IMR-90 (cell line): Measurements from ENCODE around the gene RPLP1. TPM values are rescaled to one million over a fixed set of nuclear protein-coding genes. Genes with fewer than 3 reads are reported as not detected.

Experiments
- ATAC-seq: fragments of 200-7000 bp; cut with Tn5 transposase; 2 replicates; pipeline ENCODE4 v1.9.1; 2020; ENCODE audit warnings: low read depth, mild to moderate bottlenecking, moderate library complexity
- BruUV-seq: library from RNA; stranded (reverse); fragments of 400-500 nt; replicated peaks from 2 replicates; lab custom pipeline; 2021; lab: Mats Ljungman, UMichigan
- CTCF ChIA-PET: fragments of 300-600 bp; formaldehyde crosslinking; extraction: SDS; loops from one replicate; lab custom pipeline; 2021; ENCODE audit warnings: antibody characterized with exemption; lab: Yijun Ruan, JAX
- POLR2A ChIA-PET: fragments of 300-600 bp; sonication (Branson Sonifier 250); formaldehyde crosslinking; loops from one replicate; lab custom pipeline; 2022; ENCODE audit warnings: antibody characterized with exemption; ENCODE audit not compliant: unreplicated experiment; lab: Charles Lee
- DNase-seq: peaks from one replicate; pipeline ENCODE4 v3.0.0; 2013
- H2AFZ ChIP-seq: replicated peaks from 2 replicates; pipeline ENCODE3; 2013; ENCODE audit warnings: low read length, mild to moderate bottlenecking; ENCODE audit not compliant: poor library complexity
- H2AK5ac ChIP-seq: 2 replicates; pipeline ENCODE4 v1.6.1; 2013; ENCODE audit warnings: low read depth, low read length, inconsistent platforms
- H2AK9ac ChIP-seq: replicated peaks from 2 replicates; pipeline ENCODE3; 2013; ENCODE audit warnings: mild to moderate bottlenecking, low read depth, low read length, moderate library complexity; ENCODE audit not compliant: poor library complexity
- H2BK120ac ChIP-seq: 2 replicates; pipeline ENCODE4 v1.6.1; 2013; ENCODE audit warnings: low read depth, low read length, inconsistent platforms
- H2BK15ac ChIP-seq: 3 replicates; pipeline ENCODE4 v1.6.1; 2013; ENCODE audit warnings: low read depth, low read length, inconsistent platforms
- H2BK20ac ChIP-seq: 2 replicates; pipeline ENCODE4 v1.6.1; 2013; ENCODE audit warnings: low read depth, mild to moderate bottlenecking, inconsistent platforms, low read length, moderate library complexity
- H2BK5ac ChIP-seq: 2 replicates; pipeline ENCODE4 v1.6.1; 2013; ENCODE audit warnings: mild to moderate bottlenecking, low read depth, low read length, inconsistent platforms; ENCODE audit not compliant: poor library complexity, severe bottlenecking
- H3K14ac ChIP-seq: replicated peaks from 2 replicates; pipeline ENCODE4 v1.6.1; 2013; ENCODE audit warnings: low read depth, low read length, inconsistent platforms
- H3K18ac ChIP-seq: 2 replicates; pipeline ENCODE4 v1.6.1; 2013; ENCODE audit warnings: low read depth, low read length, control low read depth
- H3K23ac ChIP-seq: 2 replicates; pipeline ENCODE4 v1.6.1; 2013; ENCODE audit warnings: low read depth, low read length, inconsistent platforms
- H3K27ac ChIP-seq: 2 replicates; pipeline ENCODE4 v1.5.1; 2013; ENCODE audit warnings: mild to moderate bottlenecking, control low read depth, low read length; ENCODE audit not compliant: insufficient read depth
- H3K27me3 ChIP-seq: 2 replicates; pipeline ENCODE4 v1.6.1; 2013; ENCODE audit warnings: low read length; ENCODE audit not compliant: control insufficient read depth, insufficient read depth
- H3K36me3 ChIP-seq: 2 replicates; pipeline ENCODE4 v1.6.1; 2013; ENCODE audit warnings: low read length, mixed read lengths; ENCODE audit not compliant: control insufficient read depth, insufficient read depth
- H3K4ac ChIP-seq: 2 replicates; pipeline ENCODE4 v1.6.1; 2013; ENCODE audit warnings: low read depth, low read length, inconsistent platforms
- H3K4me1 ChIP-seq: 2 replicates; pipeline ENCODE4 v1.6.1; 2013; ENCODE audit warnings: low read length, mixed read lengths; ENCODE audit not compliant: control insufficient read depth, insufficient read depth
- H3K4me2 ChIP-seq: 2 replicates; pipeline ENCODE4 v1.6.1; 2013; ENCODE audit warnings: low read depth, mild to moderate bottlenecking, control low read depth, low read length, moderate library complexity
- H3K4me3 ChIP-seq: 2 replicates; pipeline ENCODE4 v1.5.1; 2013; ENCODE audit warnings: low read depth, mild to moderate bottlenecking, control low read depth, low read length, moderate library complexity; ENCODE audit not compliant: insufficient read depth
- H3K56ac ChIP-seq: 2 replicates; pipeline ENCODE4 v1.6.1; 2013; ENCODE audit warnings: low read length, inconsistent platforms; ENCODE audit not compliant: insufficient read depth; ENCODE audit errors: extremely low read depth
- H3K79me1 ChIP-seq, 2 experiments: 2 replicates each; pipeline ENCODE4 v1.6.1; 2013; ENCODE audit warnings: low read length in 2 of 2, inconsistent platforms in 1 of 2, low read depth in 1 of 2
- H3K9ac ChIP-seq: 2 replicates; pipeline ENCODE4 v1.6.1; 2013; ENCODE audit warnings: low read depth, low read length, control low read depth
- H3K9me1 ChIP-seq: 2 replicates; pipeline ENCODE4 v1.6.1; 2013; ENCODE audit warnings: low read length, inconsistent platforms; ENCODE audit not compliant: insufficient read depth
- H3K9me3 ChIP-seq: 2 replicates; pipeline ENCODE4 v1.6.1; 2013; ENCODE audit warnings: low read length; ENCODE audit not compliant: control insufficient read depth, insufficient read depth
- H4K20me1 ChIP-seq: 2 replicates; pipeline ENCODE4 v1.6.1; 2013; ENCODE audit warnings: low read length, inconsistent platforms; ENCODE audit not compliant: insufficient read depth
- H4K5ac ChIP-seq: 2 replicates; pipeline ENCODE4 v1.6.1; 2013; ENCODE audit warnings: mild to moderate bottlenecking, low read depth, low read length, control low read depth
- H4K8ac ChIP-seq, 2 experiments: 2 replicates each; pipeline ENCODE4 v1.6.1; 2013; ENCODE audit warnings: low read depth in 2 of 2, low read length in 2 of 2, control low read depth in 1 of 2, inconsistent platforms in 1 of 2
- H4K91ac ChIP-seq: 2 replicates; pipeline ENCODE4 v1.6.1; 2013; ENCODE audit warnings: low read depth, low read length, inconsistent platforms; ENCODE audit not compliant: insufficient read depth
- CEBPB ChIP-seq: IDR thresholded peaks from 2 replicates; pipeline ENCODE4 v1.6.1; 2012; ENCODE audit warnings: low read depth, low read length, improper control_type of control experiment
- ELK1 ChIP-seq: fragments of 150-350 bp; IDR thresholded peaks from 2 replicates; pipeline ENCODE4 v1.6.1; 2016; ENCODE audit warnings: low read depth, mild to moderate bottlenecking, low read length, moderate library complexity, borderline replicate concordance
- MAFK ChIP-seq: IDR thresholded peaks from 2 replicates; pipeline ENCODE4 v1.6.1; 2012; ENCODE audit warnings: low read depth, low read length, improper control_type of control experiment
- MXI1 ChIP-seq: IDR thresholded peaks from 2 replicates; pipeline ENCODE4 v1.6.1; 2012; ENCODE audit warnings: low read depth, mild to moderate bottlenecking, low read length, moderate library complexity, borderline replicate concordance
- RAD21 ChIP-seq: IDR thresholded peaks from 2 replicates; pipeline ENCODE4 v1.6.1; 2012; ENCODE audit warnings: low read length, improper control_type of control experiment
- RCOR1 ChIP-seq: IDR thresholded peaks from 2 replicates; pipeline ENCODE4 v1.6.1; 2012; ENCODE audit warnings: mild to moderate bottlenecking, low read length, improper control_type of control experiment; ENCODE audit not compliant: insufficient replicate concordance
- RFX5 ChIP-seq: IDR thresholded peaks from 2 replicates; pipeline ENCODE4 v1.8.0; 2012; ENCODE audit warnings: low read depth, mild to moderate bottlenecking, low read length, moderate library complexity
- USF2 ChIP-seq: fragments of 150-350 bp; IDR thresholded peaks from 2 replicates; pipeline ENCODE4 v1.6.1; 2017; ENCODE audit warnings: mild to moderate bottlenecking, antibody characterized with exemption, low read length, low read depth
- WGBS, 2 experiments: methylation state at CpG; one replicate each; pipeline versions ENCODE4 v1.1.5 to v1.1.7; 2013; ENCODE audit warnings: missing lambda C conversion rate in 2 of 2; ENCODE audit not compliant: insufficient read length in 1 of 2; ENCODE audit errors: extremely low coverage in 2 of 2; 5-methylcytosine and 5-hydroxymethylcytosine counted together
- dilution Hi-C: fragments of 300-500 bp; cut with HindIII; formaldehyde crosslinking; loops from one replicate; pipeline ENCODE4 v1.14.3; 2018; ENCODE audit warnings: low sequenced_read_pairs; ENCODE audit not compliant: unreplicated experiment
- in situ Hi-C: fragments of 300-500 bp; cut with MboI; formaldehyde crosslinking; loops from 3 replicates; pipeline ENCODE4 v1.14.3; 2019; ENCODE audit warnings: low sequenced_read_pairs, inconsistent platforms, mixed read lengths
- intact Hi-C: fragments of 100-400 bp; cut with micrococcal nuclease; formaldehyde crosslinking; loops from 2 replicates; pipeline ENCODE4 v1.10.0; 2022
- polyA plus RNA-seq, 3 experiments: library from polyadenylated mRNA; depleted of rRNA; stranded (reverse); fragments of >200 nt; gene quantifications; 2 replicates each; pipeline ENCODE4 v1.2.3, GENCODE V29; 2012; ENCODE audit warnings: low replicate concordance in 1 of 3
- total RNA-seq: library from RNA; depleted of rRNA; stranded (reverse); fragments of >200 nt; gene quantifications from 2 replicates; pipeline ENCODE4 v1.2.3, GENCODE V29; 2012

Gene RPLP1
- total and polyA plus RNA-seq, 2 of the 4 experiments (the other 2 are of a cell fraction) = 97.0 to 1,440 TPM

DNA sequence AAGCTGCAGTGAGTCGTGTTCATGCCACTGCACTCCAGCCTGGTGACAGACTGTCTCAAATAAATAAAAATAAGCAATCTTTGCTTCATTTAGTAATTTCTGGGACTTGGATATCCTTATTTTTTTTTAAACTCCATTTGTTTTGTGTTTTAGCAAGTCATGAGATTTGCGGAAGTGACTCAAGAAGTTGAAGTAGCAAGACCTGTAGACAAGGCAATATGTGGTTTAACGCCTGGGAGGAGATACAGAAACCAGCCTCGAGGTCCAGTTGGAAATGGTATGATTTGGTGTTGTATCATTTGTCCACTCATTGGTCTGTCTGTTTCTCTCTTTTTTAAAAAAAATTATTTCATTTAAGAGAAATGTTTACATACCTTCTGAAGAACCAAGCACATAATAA lies 16.6 kb upstream of the RPLP1 start:
- no TSS peak for BruUV-seq
- H2BK120ac ChIP-seq = no peak overlapping the region
- ATAC-seq = no peak
- no peak overlapping the region for H4K8ac ChIP-seq
- H3K79me1 ChIP-seq = peaks cover 19 to 57% of the 10 kb centered on the region in 2 experiments
- no CpG with 5 or more reads among the region's 4 CpGs for WGBS, 2 experiments
- H3K9ac ChIP-seq = no peak overlapping the region
- no peaks in the 10 kb centered on the region for H3K9me3 ChIP-seq
- no peak overlapping the region for H3K4me2 ChIP-seq
- H2BK20ac ChIP-seq = no peak overlapping the region
- no peak for DNase-seq
- peaks cover 11% of the 10 kb centered on the region for H3K36me3 ChIP-seq
- in situ Hi-C loops (no loop called here), dilution Hi-C loops (no loop called here), intact Hi-C loops (no loop called here)
- H3K4me1 ChIP-seq = no peaks in the 10 kb centered on the region
- peaks cover 6% of the 10 kb centered on the region for H3K9me1 ChIP-seq
- no peak overlapping the region for H2BK5ac ChIP-seq
- no peak overlapping the region for H2AFZ ChIP-seq
- H4K91ac ChIP-seq = no peak overlapping the region
- POLR2A ChIA-PET = no interaction called here
- H3K23ac ChIP-seq = no peak overlapping the region
- no peak overlapping the region for H3K4ac ChIP-seq
- no peak overlapping the region for H3K18ac ChIP-seq
- no peak overlapping the region for H3K56ac ChIP-seq
- H3K27ac ChIP-seq = no peak overlapping the region
- no peak overlapping the region for H2BK15ac ChIP-seq
- H2AK5ac ChIP-seq = no peak overlapping the region
- no peak overlapping the region for H3K14ac ChIP-seq
- CTCF ChIA-PET = no interaction called here
- H4K20me1 ChIP-seq = no peaks in the 10 kb centered on the region
- H3K27me3 ChIP-seq = no peaks in the 10 kb centered on the region
- TF ChIP-seq ELK1 (no peak), MAFK (no peak), USF2 (no peak), RAD21 (no peak), CEBPB (no peak), RCOR1 (no peak), RFX5 (no peak), MXI1 (no peak)
- no peak overlapping the region for H4K5ac ChIP-seq
- H2AK9ac ChIP-seq = no peak overlapping the region
- H3K4me3 ChIP-seq = no peak overlapping the region
